H9 (cell line): ENCODE measurements around the gene VEGFC. TPM values are rescaled to one million over a fixed set of nuclear protein-coding genes. Genes with fewer than 3 reads are reported as not detected.

Source experiments
- DNase-seq: peaks from one replicate; pipeline ENCODE4 v3.0.0-alpha.2; 2017
- H2AFZ ChIP-seq: one replicate; pipeline ENCODE4 v1.6.1; 2013; ENCODE audit warnings: mild to moderate bottlenecking, low read length, control low read depth, moderate library complexity
- H2AK5ac ChIP-seq: 2 replicates; pipeline ENCODE4 v1.6.1; 2013; ENCODE audit warnings: low read length, control low read depth, mixed read lengths; ENCODE audit not compliant: insufficient read length
- H2BK120ac ChIP-seq: one replicate; pipeline ENCODE4 v1.6.1; 2013; ENCODE audit warnings: low read depth, mild to moderate bottlenecking, low read length, control low read depth, inconsistent platforms; ENCODE audit not compliant: poor library complexity, severe bottlenecking
- H2BK12ac ChIP-seq: 2 replicates; pipeline ENCODE4 v1.6.1; 2013; ENCODE audit warnings: low read length, control low read depth, mixed read lengths, low read depth; ENCODE audit not compliant: insufficient read length
- H2BK15ac ChIP-seq: 2 replicates; pipeline ENCODE4 v1.6.1; 2013; ENCODE audit warnings: low read depth, low read length, control low read depth
- H2BK20ac ChIP-seq: one replicate; pipeline ENCODE4 v1.6.1; 2013; ENCODE audit warnings: low read depth, mild to moderate bottlenecking, low read length, control low read depth, inconsistent platforms; ENCODE audit not compliant: poor library complexity, severe bottlenecking
- H2BK5ac ChIP-seq: 2 replicates; pipeline ENCODE4 v1.6.1; 2013; ENCODE audit warnings: low read length, control low read depth, mixed read lengths; ENCODE audit not compliant: insufficient read length
- H3K14ac ChIP-seq: 2 replicates; pipeline ENCODE4 v1.6.1; 2013; ENCODE audit warnings: low read length, control low read depth; ENCODE audit not compliant: insufficient read depth
- H3K18ac ChIP-seq: 2 replicates; pipeline ENCODE4 v1.6.1; 2013; ENCODE audit warnings: low read depth, mild to moderate bottlenecking, mixed read lengths, low read length, control low read depth; ENCODE audit not compliant: insufficient read length
- H3K23ac ChIP-seq: 2 replicates; pipeline ENCODE4 v1.6.1; 2013; ENCODE audit warnings: low read length, control low read depth, mixed read lengths, low read depth; ENCODE audit not compliant: insufficient read length
- H3K23me2 ChIP-seq: 2 replicates; pipeline ENCODE4 v1.6.1; 2013; ENCODE audit warnings: low read depth, mild to moderate bottlenecking, mixed read lengths, low read length, control low read depth; ENCODE audit not compliant: insufficient read length, poor library complexity, severe bottlenecking
- H3K27ac ChIP-seq: 2 replicates; pipeline ENCODE4 v1.5.1; 2013; ENCODE audit warnings: low read length, control low read depth, mixed read lengths, low read depth; ENCODE audit not compliant: insufficient read length
- H3K27me3 ChIP-seq: 2 replicates; pipeline ENCODE4 v1.6.1; 2013; ENCODE audit warnings: low read length, control low read depth, inconsistent platforms; ENCODE audit not compliant: insufficient read depth
- H3K4ac ChIP-seq: 2 replicates; pipeline ENCODE4 v1.6.1; 2013; ENCODE audit warnings: low read depth, mild to moderate bottlenecking, control low read depth, inconsistent platforms, low read length, moderate library complexity
- H3K4me1 ChIP-seq: 2 replicates; pipeline ENCODE4 v1.6.1; 2013; ENCODE audit warnings: low read length, control low read depth, inconsistent platforms; ENCODE audit not compliant: insufficient read depth
- H3K4me2 ChIP-seq: 2 replicates; pipeline ENCODE4 v1.6.1; 2013; ENCODE audit warnings: low read length, control low read depth, mixed read lengths; ENCODE audit not compliant: insufficient read length, insufficient read depth
- H3K56ac ChIP-seq: 2 replicates; pipeline ENCODE4 v1.6.1; 2013; ENCODE audit warnings: low read depth, mild to moderate bottlenecking, mixed read lengths, low read length, control low read depth; ENCODE audit not compliant: insufficient read length
- H3K79me1 ChIP-seq: 2 replicates; pipeline ENCODE4 v1.6.1; 2013; ENCODE audit warnings: low read depth, mild to moderate bottlenecking, moderate library complexity, low read length, control low read depth, inconsistent platforms; ENCODE audit not compliant: insufficient read depth, poor library complexity, severe bottlenecking
- H3K79me2 ChIP-seq: 2 replicates; pipeline ENCODE4 v1.6.1; 2013; ENCODE audit warnings: low read length, control low read depth, inconsistent platforms; ENCODE audit not compliant: insufficient read depth
- H3K9ac ChIP-seq: 2 replicates; pipeline ENCODE4 v1.6.1; 2013; ENCODE audit warnings: low read length, control low read depth, mixed read lengths; ENCODE audit not compliant: insufficient read length; ENCODE audit errors: extremely low read depth
- H3K9me3 ChIP-seq: one replicate; pipeline ENCODE4 v1.6.1; 2013; ENCODE audit warnings: low read depth, low read length, inconsistent platforms; ENCODE audit not compliant: control insufficient read depth
- H3T11ph ChIP-seq: one replicate; pipeline ENCODE4 v1.6.1; 2013; ENCODE audit warnings: mild to moderate bottlenecking, low read length, control low read depth, inconsistent platforms
- H4K20me1 ChIP-seq: one replicate; pipeline ENCODE4 v1.6.1; 2013; ENCODE audit not compliant: control insufficient read depth, insufficient read length, insufficient read depth
- H4K5ac ChIP-seq: 2 replicates; pipeline ENCODE4 v1.6.1; 2013; ENCODE audit warnings: low read depth, mild to moderate bottlenecking, mixed read lengths, low read length, control low read depth; ENCODE audit not compliant: insufficient read length
- H4K8ac ChIP-seq: replicated peaks from 2 replicates; pipeline ENCODE4 v1.6.1; 2013; ENCODE audit warnings: low read length, control low read depth, mixed read lengths, low read depth; ENCODE audit not compliant: insufficient read length
- H4K91ac ChIP-seq: 2 replicates; pipeline ENCODE4 v1.6.1; 2013; ENCODE audit warnings: low read depth, mild to moderate bottlenecking, moderate library complexity, mixed read lengths, low read length, control low read depth; ENCODE audit not compliant: insufficient read length
- H3K27ac Mint-ChIP-seq, 3 experiments: 2 replicates in 2 of 3; 3 replicates in 1 of 3; pipeline ENCODE4 v1.8.0; 2020 to 2021; ENCODE audit warnings: mixed read lengths in 3 of 3, mild to moderate bottlenecking in 1 of 3, moderate library complexity in 1 of 3
- H3K27me3 Mint-ChIP-seq: 2 replicates; pipeline ENCODE4 v1.8.0; 2021; ENCODE audit warnings: low read depth, mild to moderate bottlenecking, moderate library complexity, mixed read lengths
- H3K36me3 Mint-ChIP-seq, 3 experiments: 2 replicates in 2 of 3; 3 replicates in 1 of 3; pipeline ENCODE4 v1.8.0; 2020 to 2021; ENCODE audit warnings: low read depth in 3 of 3, mixed read lengths in 3 of 3; ENCODE audit not compliant: insufficient read depth in 1 of 3
- H3K4me1 Mint-ChIP-seq, 2 experiments: 2 replicates each; pipeline ENCODE4 v1.8.0; 2020; ENCODE audit warnings: mixed read lengths in 2 of 2
- H3K4me3 Mint-ChIP-seq, 2 experiments: 2 replicates in 1 of 2; 3 replicates in 1 of 2; pipeline ENCODE4 v1.8.0; 2020 to 2021; ENCODE audit warnings: mild to moderate bottlenecking in 2 of 2, mixed read lengths in 2 of 2, moderate library complexity in 1 of 2
- H3K9me3 Mint-ChIP-seq, 2 experiments: 2 replicates in 1 of 2; 3 replicates in 1 of 2; pipeline ENCODE4 v1.8.0; 2020; ENCODE audit warnings: mild to moderate bottlenecking in 2 of 2, mixed read lengths in 2 of 2, moderate library complexity in 1 of 2
- WGBS: extraction: QIAGEN DNeasy Blood & Tissue Kit; methylation state at CpG from one replicate; pipeline ENCODE4 v1.1.7; 2013; ENCODE audit warnings: missing lambda C conversion rate, low lambda C conversion rate, mixed read lengths; ENCODE audit not compliant: insufficient read length; ENCODE audit errors: extremely low coverage; 5-methylcytosine and 5-hydroxymethylcytosine counted together
- long read RNA-seq: library from polyadenylated mRNA; unstranded; transcript quantifications from one replicate; pipeline ENCODE4 v2.0.0, GENCODE V29; 2020
- total RNA-seq: library from RNA; stranded (reverse); gene quantifications from 2 replicates; pipeline ENCODE4 v1.2.1, GENCODE V29; 2021
- TF ChIP-seq, protein P1 (sequence below): fragments of 200-600 bp; sonication (generic); conservative IDR thresholded peaks from 3 replicates; pipeline ENCODE4 v1.8.0; 2021; ENCODE audit warnings: antibody characterized with exemption, mild to moderate bottlenecking

Gene VEGFC, protein sequence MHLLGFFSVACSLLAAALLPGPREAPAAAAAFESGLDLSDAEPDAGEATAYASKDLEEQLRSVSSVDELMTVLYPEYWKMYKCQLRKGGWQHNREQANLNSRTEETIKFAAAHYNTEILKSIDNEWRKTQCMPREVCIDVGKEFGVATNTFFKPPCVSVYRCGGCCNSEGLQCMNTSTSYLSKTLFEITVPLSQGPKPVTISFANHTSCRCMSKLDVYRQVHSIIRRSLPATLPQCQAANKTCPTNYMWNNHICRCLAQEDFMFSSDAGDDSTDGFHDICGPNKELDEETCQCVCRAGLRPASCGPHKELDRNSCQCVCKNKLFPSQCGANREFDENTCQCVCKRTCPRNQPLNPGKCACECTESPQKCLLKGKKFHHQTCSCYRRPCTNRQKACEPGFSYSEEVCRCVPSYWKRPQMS
- 0.35 and 0.46 TPM in 2 replicates for total RNA-seq
- long read RNA-seq, partial matches to known transcripts = 1 of 2 reads
- long read RNA-seq, other reads (novel, unspliced or antisense) = 1 of 2 reads

DNA sequence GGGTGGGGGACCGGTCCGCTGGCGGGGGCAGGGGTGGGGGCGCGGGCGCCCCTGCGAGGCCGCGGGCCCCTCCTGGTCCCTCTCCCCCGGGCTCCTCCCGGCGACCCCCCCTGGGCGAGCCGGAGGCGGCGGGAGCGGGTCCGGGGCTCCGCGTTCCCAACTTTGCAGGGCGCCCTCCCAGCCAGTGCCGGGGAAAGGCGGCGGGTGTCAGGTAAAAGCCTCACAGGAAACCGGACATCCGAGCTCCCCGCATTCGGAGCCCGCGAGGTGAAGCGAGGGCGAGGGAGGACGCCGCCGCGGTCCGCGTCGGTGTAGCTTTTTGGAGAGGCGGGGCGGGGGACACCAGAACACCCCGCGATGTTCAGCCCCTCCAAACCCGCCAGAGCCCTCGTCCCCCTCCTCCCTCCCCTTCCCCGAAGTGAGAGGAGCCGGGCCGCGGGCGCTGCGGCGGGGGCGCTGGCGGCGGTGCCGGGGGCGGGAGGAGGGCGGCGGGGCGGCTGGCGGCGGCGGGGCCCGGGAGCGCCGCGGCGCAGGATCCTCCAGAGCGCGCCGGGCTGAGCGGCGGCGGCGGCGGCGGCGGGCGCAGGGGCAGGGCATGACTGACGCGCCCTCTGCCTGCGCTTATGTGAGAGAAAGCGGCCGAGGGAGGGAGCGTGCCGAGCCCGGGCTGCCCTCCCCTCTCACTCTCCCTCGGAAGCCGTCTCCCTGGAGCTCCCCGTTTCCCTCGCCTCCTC lies at the start of gene VEGFC:
Gene VEGFC (minus strand): TSS at position 597 of the 734 bp plus-strand sequence. CDS start 611 bp downstream, outside the sequence.
- Histone ChIP-seq H3K79me2 (no peaks in the 10 kb centered on the region), H2BK12ac (no peak within 1 kb of the TSS), H3K9ac (no peak within 1 kb of the TSS), H2BK120ac (no peak within 1 kb of the TSS), H3K27me3 (peaks cover 2% of the 10 kb centered on the region; the same call in 1 of the 2 replicates), H4K8ac (no peak within 1 kb of the TSS), H3K4me1 (no peaks in the 10 kb centered on the region), H3T11ph (no peak within 1 kb of the TSS), H3K9me3 (no peaks in the 10 kb centered on the region), H3K23me2 (peaks cover 5% of the 10 kb centered on the region), H2AK5ac (no peak within 1 kb of the TSS), H2AFZ (peak within 1 kb of the TSS; percentile 45), H3K23ac (no peak within 1 kb of the TSS), H4K20me1 (no peaks in the 10 kb centered on the region), H3K4me2 (peak within 1 kb of the TSS; percentile 83), H3K4ac (no peak within 1 kb of the TSS), H2BK5ac (no peak within 1 kb of the TSS), H2BK15ac (no peak within 1 kb of the TSS), H4K5ac (no peak within 1 kb of the TSS), H2BK20ac (no peak within 1 kb of the TSS), H3K79me1 (no peaks in the 10 kb centered on the region), H3K56ac (no peak within 1 kb of the TSS), H3K27ac (no peak within 1 kb of the TSS), H4K91ac (no peak within 1 kb of the TSS), H3K14ac (peak within 1 kb of the TSS; percentile 47; the same call in 1 of the 2 replicates), H3K18ac (no peak within 1 kb of the TSS)
- Mint-ChIP-seq H3K27me3 (peaks cover 41% of the 10 kb centered on the region), H3K9me3 (no peaks in the 10 kb centered on the region), H3K36me3 (no peaks in the 10 kb centered on the region), H3K27ac (no peak within 1 kb of the TSS; a peak in 1 of 7 replicates), H3K4me3 (peak within 1 kb of the TSS; percentile 81 to 89), H3K4me1 (peaks cover 8 to 11% of the 10 kb centered on the region in 2 experiments; a peak in 3 of 4 replicates)
- TF ChIP-seq, protein P1, sequence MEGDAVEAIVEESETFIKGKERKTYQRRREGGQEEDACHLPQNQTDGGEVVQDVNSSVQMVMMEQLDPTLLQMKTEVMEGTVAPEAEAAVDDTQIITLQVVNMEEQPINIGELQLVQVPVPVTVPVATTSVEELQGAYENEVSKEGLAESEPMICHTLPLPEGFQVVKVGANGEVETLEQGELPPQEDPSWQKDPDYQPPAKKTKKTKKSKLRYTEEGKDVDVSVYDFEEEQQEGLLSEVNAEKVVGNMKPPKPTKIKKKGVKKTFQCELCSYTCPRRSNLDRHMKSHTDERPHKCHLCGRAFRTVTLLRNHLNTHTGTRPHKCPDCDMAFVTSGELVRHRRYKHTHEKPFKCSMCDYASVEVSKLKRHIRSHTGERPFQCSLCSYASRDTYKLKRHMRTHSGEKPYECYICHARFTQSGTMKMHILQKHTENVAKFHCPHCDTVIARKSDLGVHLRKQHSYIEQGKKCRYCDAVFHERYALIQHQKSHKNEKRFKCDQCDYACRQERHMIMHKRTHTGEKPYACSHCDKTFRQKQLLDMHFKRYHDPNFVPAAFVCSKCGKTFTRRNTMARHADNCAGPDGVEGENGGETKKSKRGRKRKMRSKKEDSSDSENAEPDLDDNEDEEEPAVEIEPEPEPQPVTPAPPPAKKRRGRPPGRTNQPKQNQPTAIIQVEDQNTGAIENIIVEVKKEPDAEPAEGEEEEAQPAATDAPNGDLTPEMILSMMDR = no peak; the same call in 2 of the 3 replicates
- DNase-seq = peak; percentile 66
- WGBS = no CpG with 5 or more reads among the region's 91 CpGs
